Liver (tissue), 3 donors: ENCODE measurements around the gene BEST4.

ENCODE experiments used
- EGR1 ChIP-seq, 2 donors: IDR thresholded peaks; 2 replicates each; pipeline ENCODE4 v1.6.1; 2016 to 2018; ENCODE audit warnings: antibody characterized with exemption in 2 of 2, low read depth in 2 of 2
- GABPA ChIP-seq, 2 donors: IDR thresholded peaks in 1 of 2; conservative IDR thresholded peaks in 1 of 2; 2 replicates each; pipeline ENCODE4 v1.6.1; 2016; ENCODE audit warnings: antibody characterized with exemption in 2 of 2, mild to moderate bottlenecking in 1 of 2, moderate library complexity in 1 of 2
- HNF4G ChIP-seq: IDR thresholded peaks from 2 replicates; pipeline ENCODE4 v1.6.1; 2016; ENCODE audit warnings: antibody characterized with exemption
- SP1 ChIP-seq: IDR thresholded peaks from 2 replicates; pipeline ENCODE4 v1.6.1; 2018; ENCODE audit warnings: antibody characterized with exemption, mild to moderate bottlenecking
- TAF1 ChIP-seq: conservative IDR thresholded peaks from 2 replicates; pipeline ENCODE4 v1.6.1; 2016; ENCODE audit warnings: antibody characterized with exemption, mild to moderate bottlenecking
- YY1 ChIP-seq: IDR thresholded peaks from 2 replicates; pipeline ENCODE4 v1.6.1; 2016; ENCODE audit warnings: antibody characterized with exemption, mild to moderate bottlenecking
- TF ChIP-seq, protein P1 (sequence below): fragments of 150-350 bp; IDR thresholded peaks from 2 replicates; pipeline ENCODE4 v1.5.1; 2017; ENCODE audit warnings: improper control_type of control experiment, low read depth, low read length; ENCODE audit not compliant: missing input control
- TF ChIP-seq, protein P2 (sequence below): IDR thresholded peaks from 2 replicates; pipeline ENCODE4 v1.6.1; 2016; ENCODE audit warnings: antibody characterized with exemption
- TF ChIP-seq, protein P3 (sequence below): IDR thresholded peaks from 2 replicates; pipeline ENCODE4 v1.6.1; 2016; ENCODE audit warnings: antibody characterized with exemption, mild to moderate bottlenecking
- TF ChIP-seq, protein P4 (sequence below): IDR thresholded peaks from 2 replicates; pipeline ENCODE4 v1.6.1; 2016; ENCODE audit warnings: antibody characterized with exemption
- donor health status: healthy.
- donor health status: healthy.

DNA sequence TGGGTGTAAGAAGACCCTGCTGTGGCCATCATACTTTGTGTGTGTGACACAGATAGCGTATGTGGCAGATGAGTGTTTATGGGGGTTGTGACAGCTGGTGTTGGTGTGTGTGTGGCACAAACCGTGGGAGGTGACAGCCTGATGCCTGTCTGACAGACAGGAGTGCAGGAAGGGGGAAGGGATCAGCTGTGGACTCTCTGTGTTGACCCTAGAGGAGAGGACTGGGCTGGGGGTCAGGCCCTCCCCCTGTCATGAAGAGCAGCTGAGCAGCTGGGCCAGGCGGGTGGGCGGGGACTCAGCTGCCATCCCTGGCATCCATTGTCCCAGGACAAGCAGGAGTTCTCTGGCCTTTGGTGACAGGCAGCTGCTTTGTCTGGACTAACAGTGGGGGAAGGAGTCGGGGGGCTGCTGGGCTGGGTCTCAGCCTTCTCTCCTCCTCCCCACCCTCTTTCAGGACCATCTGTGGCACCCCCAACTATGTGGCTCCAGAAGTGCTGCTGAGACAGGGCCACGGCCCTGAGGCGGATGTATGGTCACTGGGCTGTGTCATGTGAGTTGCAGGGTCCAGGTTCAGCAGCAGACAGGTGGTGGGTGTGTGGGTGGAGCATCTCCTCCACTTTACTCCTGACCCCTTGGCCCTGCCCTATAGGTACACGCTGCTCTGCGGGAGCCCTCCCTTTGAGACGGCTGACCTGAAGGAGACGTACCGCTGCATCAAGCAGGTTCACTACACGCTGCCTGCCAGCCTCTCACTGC lies 14.5 kb upstream of the BEST4 start:
- no peak for TF ChIP-seq TAF1
- TF ChIP-seq, protein P1, sequence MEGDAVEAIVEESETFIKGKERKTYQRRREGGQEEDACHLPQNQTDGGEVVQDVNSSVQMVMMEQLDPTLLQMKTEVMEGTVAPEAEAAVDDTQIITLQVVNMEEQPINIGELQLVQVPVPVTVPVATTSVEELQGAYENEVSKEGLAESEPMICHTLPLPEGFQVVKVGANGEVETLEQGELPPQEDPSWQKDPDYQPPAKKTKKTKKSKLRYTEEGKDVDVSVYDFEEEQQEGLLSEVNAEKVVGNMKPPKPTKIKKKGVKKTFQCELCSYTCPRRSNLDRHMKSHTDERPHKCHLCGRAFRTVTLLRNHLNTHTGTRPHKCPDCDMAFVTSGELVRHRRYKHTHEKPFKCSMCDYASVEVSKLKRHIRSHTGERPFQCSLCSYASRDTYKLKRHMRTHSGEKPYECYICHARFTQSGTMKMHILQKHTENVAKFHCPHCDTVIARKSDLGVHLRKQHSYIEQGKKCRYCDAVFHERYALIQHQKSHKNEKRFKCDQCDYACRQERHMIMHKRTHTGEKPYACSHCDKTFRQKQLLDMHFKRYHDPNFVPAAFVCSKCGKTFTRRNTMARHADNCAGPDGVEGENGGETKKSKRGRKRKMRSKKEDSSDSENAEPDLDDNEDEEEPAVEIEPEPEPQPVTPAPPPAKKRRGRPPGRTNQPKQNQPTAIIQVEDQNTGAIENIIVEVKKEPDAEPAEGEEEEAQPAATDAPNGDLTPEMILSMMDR: no peak
- TF ChIP-seq, protein P2, sequence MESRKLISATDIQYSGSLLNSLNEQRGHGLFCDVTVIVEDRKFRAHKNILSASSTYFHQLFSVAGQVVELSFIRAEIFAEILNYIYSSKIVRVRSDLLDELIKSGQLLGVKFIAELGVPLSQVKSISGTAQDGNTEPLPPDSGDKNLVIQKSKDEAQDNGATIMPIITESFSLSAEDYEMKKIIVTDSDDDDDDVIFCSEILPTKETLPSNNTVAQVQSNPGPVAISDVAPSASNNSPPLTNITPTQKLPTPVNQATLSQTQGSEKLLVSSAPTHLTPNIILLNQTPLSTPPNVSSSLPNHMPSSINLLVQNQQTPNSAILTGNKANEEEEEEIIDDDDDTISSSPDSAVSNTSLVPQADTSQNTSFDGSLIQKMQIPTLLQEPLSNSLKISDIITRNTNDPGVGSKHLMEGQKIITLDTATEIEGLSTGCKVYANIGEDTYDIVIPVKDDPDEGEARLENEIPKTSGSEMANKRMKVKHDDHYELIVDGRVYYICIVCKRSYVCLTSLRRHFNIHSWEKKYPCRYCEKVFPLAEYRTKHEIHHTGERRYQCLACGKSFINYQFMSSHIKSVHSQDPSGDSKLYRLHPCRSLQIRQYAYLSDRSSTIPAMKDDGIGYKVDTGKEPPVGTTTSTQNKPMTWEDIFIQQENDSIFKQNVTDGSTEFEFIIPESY: no peak
- no peak for TF ChIP-seq YY1
- TF ChIP-seq SP1: no peak
- TF ChIP-seq, protein P3, sequence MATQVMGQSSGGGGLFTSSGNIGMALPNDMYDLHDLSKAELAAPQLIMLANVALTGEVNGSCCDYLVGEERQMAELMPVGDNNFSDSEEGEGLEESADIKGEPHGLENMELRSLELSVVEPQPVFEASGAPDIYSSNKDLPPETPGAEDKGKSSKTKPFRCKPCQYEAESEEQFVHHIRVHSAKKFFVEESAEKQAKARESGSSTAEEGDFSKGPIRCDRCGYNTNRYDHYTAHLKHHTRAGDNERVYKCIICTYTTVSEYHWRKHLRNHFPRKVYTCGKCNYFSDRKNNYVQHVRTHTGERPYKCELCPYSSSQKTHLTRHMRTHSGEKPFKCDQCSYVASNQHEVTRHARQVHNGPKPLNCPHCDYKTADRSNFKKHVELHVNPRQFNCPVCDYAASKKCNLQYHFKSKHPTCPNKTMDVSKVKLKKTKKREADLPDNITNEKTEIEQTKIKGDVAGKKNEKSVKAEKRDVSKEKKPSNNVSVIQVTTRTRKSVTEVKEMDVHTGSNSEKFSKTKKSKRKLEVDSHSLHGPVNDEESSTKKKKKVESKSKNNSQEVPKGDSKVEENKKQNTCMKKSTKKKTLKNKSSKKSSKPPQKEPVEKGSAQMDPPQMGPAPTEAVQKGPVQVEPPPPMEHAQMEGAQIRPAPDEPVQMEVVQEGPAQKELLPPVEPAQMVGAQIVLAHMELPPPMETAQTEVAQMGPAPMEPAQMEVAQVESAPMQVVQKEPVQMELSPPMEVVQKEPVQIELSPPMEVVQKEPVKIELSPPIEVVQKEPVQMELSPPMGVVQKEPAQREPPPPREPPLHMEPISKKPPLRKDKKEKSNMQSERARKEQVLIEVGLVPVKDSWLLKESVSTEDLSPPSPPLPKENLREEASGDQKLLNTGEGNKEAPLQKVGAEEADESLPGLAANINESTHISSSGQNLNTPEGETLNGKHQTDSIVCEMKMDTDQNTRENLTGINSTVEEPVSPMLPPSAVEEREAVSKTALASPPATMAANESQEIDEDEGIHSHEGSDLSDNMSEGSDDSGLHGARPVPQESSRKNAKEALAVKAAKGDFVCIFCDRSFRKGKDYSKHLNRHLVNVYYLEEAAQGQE: no peak
- no peak for TF ChIP-seq EGR1 (IDR thresholded peaks at IDR 0.05; ENCODE audit: low read depth in 2 of 2)
- no peak for TF ChIP-seq GABPA (IDR thresholded peaks at IDR 0.05 in 1 of 2, conservative IDR thresholded peaks at IDR 0.05 in 1 of 2)
- TF ChIP-seq HNF4G: no peak
- TF ChIP-seq, protein P4, sequence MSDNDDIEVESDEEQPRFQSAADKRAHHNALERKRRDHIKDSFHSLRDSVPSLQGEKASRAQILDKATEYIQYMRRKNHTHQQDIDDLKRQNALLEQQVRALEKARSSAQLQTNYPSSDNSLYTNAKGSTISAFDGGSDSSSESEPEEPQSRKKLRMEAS: no peak
